Heart right ventricle (tissue), 16 donors: ENCODE results near the gene IFI44L. TPM values are rescaled to one million over a fixed set of nuclear protein-coding genes. Genes with fewer than 3 reads are reported as not detected.

Source experiments
- ATAC-seq, 8 donors: fragments of 200-7000 bp; cut with Tn5 transposase; one replicate each; pipeline ENCODE4 v1.9.1; 2020; ENCODE audit warnings: mild to moderate bottlenecking in 8 of 8, moderate library complexity in 8 of 8, moderate number of reproducible peaks in 1 of 8
- DNase-seq, 2 donors: peaks; one replicate each; pipeline ENCODE4 v3.0.0-alpha.2; 2020
- H3K27ac ChIP-seq, 10 donors: fragments of 200-600 bp; sonication (generic) in 2 of 10; one replicate each; pipeline versions ENCODE4 v1.5.0 to v1.8.0; 2020 to 2022; ENCODE audit warnings: mild to moderate bottlenecking in 3 of 10
- H3K27me3 ChIP-seq, 7 donors: fragments of 200-600 bp; one replicate each; pipeline ENCODE4 v1.8.0; 2021 to 2022; ENCODE audit warnings: mild to moderate bottlenecking in 2 of 7
- H3K36me3 ChIP-seq, 9 donors: fragments of 200-600 bp; sonication (generic) in 1 of 9; one replicate each; pipeline versions ENCODE4 v1.5.0 to v1.8.0; 2020 to 2022; ENCODE audit warnings: mild to moderate bottlenecking in 2 of 9
- H3K4me1 ChIP-seq, 9 donors: fragments of 200-600 bp; sonication (generic) in 1 of 9; one replicate each; pipeline versions ENCODE4 v1.5.0 to v1.8.0; 2020 to 2022; ENCODE audit warnings: mild to moderate bottlenecking in 4 of 9
- H3K4me3 ChIP-seq, 10 donors: fragments of 200-600 bp; sonication (generic) in 2 of 10; one replicate each; pipeline versions ENCODE4 v1.5.0 to v1.8.0; 2020 to 2022; ENCODE audit warnings: mild to moderate bottlenecking in 7 of 10, moderate library complexity in 2 of 10
- H3K9me3 ChIP-seq, 11 donors: fragments of 200-600 bp in 10 of 11; sonication (generic) in 2 of 11; one replicate each; pipeline versions ENCODE4 v1.5.0 to v1.8.0; 2013 to 2022; ENCODE audit warnings: mild to moderate bottlenecking in 2 of 11, control low read depth in 1 of 11, moderate library complexity in 1 of 11
- CTCF ChIP-seq, 9 donors: fragments of 200-600 bp; sonication (generic) in 2 of 9; IDR thresholded peaks; one replicate each; pipeline versions ENCODE4 v1.5.0 to v1.8.0; 2021 to 2022; ENCODE audit warnings: antibody characterized with exemption in 9 of 9, mild to moderate bottlenecking in 5 of 9, moderate library complexity in 1 of 9
- WGBS, 2 donors: extraction: QIAGEN DNeasy Blood & Tissue Kit; methylation state at CpG; one replicate each; pipeline ENCODE4 v1.1.7; 2013; ENCODE audit warnings: inconsistent platforms in 1 of 2; 5-methylcytosine and 5-hydroxymethylcytosine counted together
- intact Hi-C, 10 donors: fragments of 100-400 bp; cut with DNase I; formaldehyde crosslinking; loops; one replicate each; pipeline versions ENCODE4 v1.11.1 to v1.14.2; 2022
- polyA plus RNA-seq, 2 donors: library from polyadenylated mRNA; stranded (reverse); fragments of 200-250 nt; gene quantifications; one replicate each; pipeline ENCODE4 v1.2.3, GENCODE V29; 2013
- total RNA-seq, 10 donors: library from RNA; stranded (reverse); fragmentation: NEBNext Ultra II Directional in 3 of 10; extraction: Animal tissue kit (Norgen Biotek cat#: 25700) in 3 of 10; gene quantifications; one replicate each; pipeline versions ENCODE4 v1.2.1 to v1.2.4, GENCODE V29; 2021 to 2023
- donor health status: Arrhythmogenic right ventricular cardiomyopathy.
- donor health status: ischemic (EF 13 %, LVEDD 7.1; RV severe dilation, severe dysfunction).
- donor health status: healthy with polysubstance abuse.
- donor health status: DM: no; HTN: yes; CAD: no.
- donor health status: DM: no; HTN: no; CAD: no.
- donor health status: ischemic (EF 25% LVEDD 6.9; RV normal size, moderate dysfunction).
- donor health status: ischemic (EF 25% LVEDD 5.7; RV mildly dilated, moderate dysfunction).
- donor health status: healthy.
- donor health status: DM: yes; HTN: yes; CAD: no.
- donor health status: Ischemic cardiomyopathy.
- donor health status: ischemic (EF 35%, LVEDD 5.7; RV mildly dilated, moderate dysfunction).
- donor health status: nonischemic (EF 11% LVEDD 7.7; RV severe dilation, severe dysfunction).
- donor health status: DM: yes; HTN: yes; CAD: no.
- donor health status: PGD.
- donor health status: ischemic (EF 29% LVEDD 5.4; RV normal size, mild dysfunction).
- donor health status: nonischemic (EF 23%, LVEDD 6.1; RV moderate dilation, normal function).

IFI44L gene
- total and polyA plus RNA-seq, 12 donors: 3.0 to 47.7 (median 11.0) TPM

GRCh38 chr1:78587211-78587610 is 33.0 kb upstream of the IFI44L start:
- H3K9me3 ChIP-seq: no peaks in the 10 kb centered on the region
- TF ChIP-seq CTCF (IDR thresholded peaks at IDR 0.05): no peak
- ATAC-seq (no peak), DNase-seq (no peak)
- WGBS, 2 donors: 83 to 92% methylated on average over 1 of the region's 1 CpG
- intact Hi-C loops: no loop called here
- H3K36me3 ChIP-seq: no peaks in the 10 kb centered on the region
- H3K27ac ChIP-seq: no peak overlapping the region
- H3K27me3 ChIP-seq: no peaks in the 10 kb centered on the region
- H3K4me3 ChIP-seq: no peak overlapping the region
- H3K4me1 ChIP-seq: no peaks in the 10 kb centered on the region

- intact Hi-C loops: no loop called here
- no peaks in the 10 kb centered on the region for H3K4me1 ChIP-seq
- H3K27me3 ChIP-seq: no peaks in the 10 kb centered on the region
- H3K9me3 ChIP-seq: peaks cover 0 to 7% (median 0%) of the 10 kb centered on the region in 11 donors
- no peak overlapping the region for H3K27ac ChIP-seq
- TF ChIP-seq CTCF (IDR thresholded peaks at IDR 0.05): no peak
- no peak overlapping the region for H3K4me3 ChIP-seq
- no peaks in the 10 kb centered on the region for H3K36me3 ChIP-seq
- peak in 5 of 8 donors; percentile 46 to 86 (median 62) for ATAC-seq
- DNase-seq: no peak
- 42 to 51% methylated on average over 4 of the region's 4 CpGs for WGBS, 2 donors
These were observed 28.3 kb upstream of the IFI44L start for GRCh38 chr1:78591971-78592370.

- H3K4me1 ChIP-seq: no peaks in the 10 kb centered on the region
- intact Hi-C loops: no loop called here
- peaks cover 0 to 7% (median 0%) of the 10 kb centered on the region in 11 donors for H3K9me3 ChIP-seq
- H3K36me3 ChIP-seq: no peaks in the 10 kb centered on the region
- H3K27ac ChIP-seq: no peak overlapping the region
- H3K27me3 ChIP-seq: no peaks in the 10 kb centered on the region
- TF ChIP-seq CTCF (IDR thresholded peaks at IDR 0.05): no peak
- DNase-seq: no peak
- H3K4me3 ChIP-seq: no peak overlapping the region
- no peak for ATAC-seq
- 58 to 70% methylated on average over 4 of the region's 4 CpGs for WGBS, 2 donors
These were observed 21.0 kb upstream of the IFI44L start for GRCh38 chr1:78599294-78599693.

- H3K27me3 ChIP-seq: no peaks in the 10 kb centered on the region
- ATAC-seq (no peak), DNase-seq (no peak)
- intact Hi-C loops: loop anchor here in 1 of 10 donors (10.0 kb wide), 1 partner anchor 466 kb away; no protein-coding TSS in a partner anchor
- no peaks in the 10 kb centered on the region for H3K36me3 ChIP-seq
- WGBS, 2 donors: 40 to 43% methylated on average over 1 of the region's 1 CpG
- no peaks in the 10 kb centered on the region for H3K9me3 ChIP-seq
- H3K4me3 ChIP-seq: no peak overlapping the region
- TF ChIP-seq CTCF (IDR thresholded peaks at IDR 0.05): no peak
- peaks cover 0 to 3% (median 0%) of the 10 kb centered on the region in 9 donors for H3K4me1 ChIP-seq
- H3K27ac ChIP-seq: no peak overlapping the region
These were observed 19.2 kb upstream of the IFI44L start for GRCh38 chr1:78601068-78601467.
